Astrocyte (in vitro differentiated cells and primary cell): ENCODE results near the gene FAM200A. TPM values are rescaled to one million over a fixed set of nuclear protein-coding genes. Genes with fewer than 3 reads are reported as not detected.
"Not testable (repeated sequence)": the region's sequence is repeated elsewhere in the genome, so short reads cannot be mapped to it uniquely, and the experiment has no call there.

Source experiments
- DNase-seq: peaks from one replicate; pipeline ENCODE4 v3.0.0-alpha.2; 2010; ENCODE audit warnings: low read depth
- FAIRE-seq: peaks from 2 replicates; lab custom pipeline; 2011; peaks lifted over from hg19 to GRCh38; lab: Jason Lieb, UNC
- H2AFZ ChIP-seq: 2 replicates; pipeline ENCODE4 v1.6.0; 2012; ENCODE audit warnings: low read depth, low read length, inconsistent platforms
- H3K27ac ChIP-seq: 2 replicates; pipeline ENCODE4 v1.5.1; 2011; ENCODE audit warnings: low read depth, low read length, inconsistent platforms
- H3K27me3 ChIP-seq: 2 replicates; pipeline ENCODE4 v1.6.0; 2011; ENCODE audit warnings: low read length, inconsistent platforms; ENCODE audit not compliant: insufficient read depth
- H3K36me3 ChIP-seq: 2 replicates; pipeline ENCODE4 v1.5.1; 2011; ENCODE audit warnings: low read length, inconsistent platforms; ENCODE audit not compliant: insufficient read depth
- H3K4me1 ChIP-seq: 2 replicates; pipeline ENCODE4 v1.5.1; 2011; ENCODE audit warnings: low read length, inconsistent platforms; ENCODE audit not compliant: insufficient read depth
- H3K4me2 ChIP-seq: 2 replicates; pipeline ENCODE4 v1.6.0; 2012; ENCODE audit warnings: low read length, inconsistent platforms
- H3K4me3 ChIP-seq: 2 replicates; pipeline ENCODE4 v1.5.1; 2011; ENCODE audit warnings: low read depth, mild to moderate bottlenecking, low read length, inconsistent platforms; ENCODE audit not compliant: insufficient read depth
- H3K79me2 ChIP-seq: 2 replicates; pipeline ENCODE4 v1.6.0; 2012; ENCODE audit warnings: mild to moderate bottlenecking, low read length, inconsistent platforms; ENCODE audit not compliant: insufficient read depth
- H3K9ac ChIP-seq: 2 replicates; pipeline ENCODE4 v1.6.0; 2012; ENCODE audit warnings: mild to moderate bottlenecking, low read length, inconsistent platforms
- H3K9me3 ChIP-seq: 2 replicates; pipeline ENCODE4 v1.5.1; 2012; ENCODE audit warnings: low read depth, mild to moderate bottlenecking, low read length, inconsistent platforms; ENCODE audit not compliant: insufficient read depth
- H4K20me1 ChIP-seq: 2 replicates; pipeline ENCODE4 v1.6.0; 2012; ENCODE audit warnings: low read length, inconsistent platforms; ENCODE audit not compliant: insufficient read depth
- H3K27ac Mint-ChIP-seq: one replicate; pipeline ENCODE4 v1.8.0; 2021; ENCODE audit warnings: mild to moderate bottlenecking, mixed read lengths; ENCODE audit not compliant: unreplicated experiment
- H3K27me3 Mint-ChIP-seq: one replicate; pipeline ENCODE4 v1.8.0; 2021; ENCODE audit warnings: low read depth, mixed read lengths; ENCODE audit not compliant: unreplicated experiment
- H3K36me3 Mint-ChIP-seq: one replicate; pipeline ENCODE4 v1.8.0; 2021; ENCODE audit warnings: low read depth, mixed read lengths; ENCODE audit not compliant: unreplicated experiment
- H3K4me1 Mint-ChIP-seq: one replicate; pipeline ENCODE4 v1.8.0; 2021; ENCODE audit warnings: low read depth, mixed read lengths; ENCODE audit not compliant: unreplicated experiment
- H3K4me3 Mint-ChIP-seq: one replicate; pipeline ENCODE4 v1.8.0; 2021; ENCODE audit warnings: mild to moderate bottlenecking, moderate library complexity, mixed read lengths; ENCODE audit not compliant: unreplicated experiment
- H3K9me3 Mint-ChIP-seq: one replicate; pipeline ENCODE4 v1.8.0; 2021; ENCODE audit warnings: mild to moderate bottlenecking, mixed read lengths; ENCODE audit not compliant: unreplicated experiment
- CTCF ChIP-seq: IDR thresholded peaks from 2 replicates; pipeline ENCODE4 v1.5.1; 2011; ENCODE audit warnings: low read depth, mild to moderate bottlenecking, inconsistent platforms, low read length, moderate library complexity; ENCODE audit not compliant: insufficient read depth
- EZH2 ChIP-seq: IDR thresholded peaks from 2 replicates; pipeline ENCODE4 v1.6.1; 2012; ENCODE audit warnings: mild to moderate bottlenecking, low read length, inconsistent platforms; ENCODE audit not compliant: insufficient read depth
- total RNA-seq: library from RNA; stranded (reverse); gene quantifications from 2 replicates; pipeline ENCODE4 v1.2.1, GENCODE V29; 2021

The FAM200A gene
- total RNA-seq, 1 donor from 2014 or later, result 4.7 TPM

GRCh38 chr7:99594948-99595745 lies 43.2 kb upstream of the FAM200A start:
- Histone ChIP-seq H3K9me3 (no peaks in the 10 kb centered on the region), H3K9ac (no peak overlapping the region), H3K79me2 (no peaks in the 10 kb centered on the region), H3K36me3 (no peaks in the 10 kb centered on the region), H3K27ac (no peak overlapping the region), H3K4me2 (no peak overlapping the region), H3K4me3 (no peak overlapping the region), H4K20me1 (no peaks in the 10 kb centered on the region), H2AFZ (no peak overlapping the region), H3K27me3 (no peaks in the 10 kb centered on the region), H3K4me1 (no peaks in the 10 kb centered on the region)
- Mint-ChIP-seq H3K27me3 (peaks cover 4% of the 10 kb centered on the region), H3K9me3 (no peaks in the 10 kb centered on the region), H3K4me3 (no peak overlapping the region), H3K4me1 (no peaks in the 10 kb centered on the region), H3K27ac (no peak overlapping the region), H3K36me3 (no peaks in the 10 kb centered on the region)
- DNase-seq (no peak), FAIRE-seq (no peak)
- no peak for TF ChIP-seq EZH2
- TF ChIP-seq CTCF, result no peak

GRCh38 chr7:99588868-99589267 lies 37.0 kb upstream of the FAM200A start:
- Histone ChIP-seq H3K4me1 (no peaks in the 10 kb centered on the region), H3K4me3 (no peak overlapping the region), H4K20me1 (no peaks in the 10 kb centered on the region), H3K9me3 (no peaks in the 10 kb centered on the region), H2AFZ (no peak overlapping the region), H3K79me2 (no peaks in the 10 kb centered on the region), H3K27ac (no peak overlapping the region), H3K27me3 (no peaks in the 10 kb centered on the region), H3K36me3 (no peaks in the 10 kb centered on the region), H3K4me2 (no peak overlapping the region), H3K9ac (no peak overlapping the region)
- Mint-ChIP-seq H3K9me3 (no peaks in the 10 kb centered on the region), H3K27me3 (peaks cover 14% of the 10 kb centered on the region), H3K4me3 (no peak overlapping the region), H3K27ac (no peak overlapping the region), H3K4me1 (no peaks in the 10 kb centered on the region), H3K36me3 (no peaks in the 10 kb centered on the region)
- DNase-seq, result no peak
- no peak for FAIRE-seq
- TF ChIP-seq EZH2 (no peak), CTCF (no peak)

GRCh38 chr7:99580778-99581332 lies 28.9 kb upstream of the FAM200A start:
- peak overlapping the region; percentile 90 for H2AFZ ChIP-seq
- H3K9me3 Mint-ChIP-seq, H3K27ac ChIP-seq, DNase-seq, H3K4me1 ChIP-seq, H3K27me3 ChIP-seq, H3K4me1 Mint-ChIP-seq, H3K36me3 ChIP-seq, H3K9me3 ChIP-seq, H3K79me2 ChIP-seq, H4K20me1 ChIP-seq, H3K36me3 Mint-ChIP-seq, FAIRE-seq: not testable (repeated sequence)
- H3K27ac Mint-ChIP-seq, result peak overlapping the region; percentile 62
- H3K4me3 ChIP-seq, result peak overlapping the region; percentile 68
- peak overlapping the region; percentile 92 for H3K4me2 ChIP-seq
- H3K9ac ChIP-seq, result peak overlapping the region; percentile 68
- peaks cover 10% of the 10 kb centered on the region for H3K27me3 Mint-ChIP-seq
- peak overlapping the region; percentile 89 for H3K4me3 Mint-ChIP-seq
